Vagina (tissue), 2 donors: ENCODE measurements around the gene SUGCT.

Experiments used
- CTCF ChIP-seq, 3 experiments: fragments of 450-650 bp in 2 of 3; fragments of 200-600 bp in 1 of 3; sonication (generic) in 1 of 3; IDR thresholded peaks; one replicate each; pipeline ENCODE4 v1.5.1; 2017 to 2019; ENCODE audit warnings: antibody characterized with exemption in 3 of 3, mild to moderate bottlenecking in 2 of 3, moderate library complexity in 2 of 3
- POLR2A ChIP-seq, 2 donors: fragments of 450-650 bp; IDR thresholded peaks; one replicate each; pipeline ENCODE4 v1.6.1; 2017; ENCODE audit warnings: antibody characterized with exemption in 2 of 2, mild to moderate bottlenecking in 2 of 2, moderate library complexity in 2 of 2

GRCh38 chr7:40382145-40382544, 247.3 kb downstream of the SUGCT start:
- TF ChIP-seq CTCF (IDR thresholded peaks at IDR 0.05) (no peak), POLR2A (IDR thresholded peaks at IDR 0.05) (no peak)
